ENCODE results near the gene SPSB1. TPM values are rescaled to one million over a fixed set of nuclear protein-coding genes. Genes with fewer than 3 reads are reported as not detected.

Gene SPSB1
- total and polyA plus RNA-seq, 2 donors from 2014 or later, result 12.7 to 25.9 TPM

- intact Hi-C loops (cut with DNase I), result no loop called here
- TF ChIP-seq, protein P1, sequence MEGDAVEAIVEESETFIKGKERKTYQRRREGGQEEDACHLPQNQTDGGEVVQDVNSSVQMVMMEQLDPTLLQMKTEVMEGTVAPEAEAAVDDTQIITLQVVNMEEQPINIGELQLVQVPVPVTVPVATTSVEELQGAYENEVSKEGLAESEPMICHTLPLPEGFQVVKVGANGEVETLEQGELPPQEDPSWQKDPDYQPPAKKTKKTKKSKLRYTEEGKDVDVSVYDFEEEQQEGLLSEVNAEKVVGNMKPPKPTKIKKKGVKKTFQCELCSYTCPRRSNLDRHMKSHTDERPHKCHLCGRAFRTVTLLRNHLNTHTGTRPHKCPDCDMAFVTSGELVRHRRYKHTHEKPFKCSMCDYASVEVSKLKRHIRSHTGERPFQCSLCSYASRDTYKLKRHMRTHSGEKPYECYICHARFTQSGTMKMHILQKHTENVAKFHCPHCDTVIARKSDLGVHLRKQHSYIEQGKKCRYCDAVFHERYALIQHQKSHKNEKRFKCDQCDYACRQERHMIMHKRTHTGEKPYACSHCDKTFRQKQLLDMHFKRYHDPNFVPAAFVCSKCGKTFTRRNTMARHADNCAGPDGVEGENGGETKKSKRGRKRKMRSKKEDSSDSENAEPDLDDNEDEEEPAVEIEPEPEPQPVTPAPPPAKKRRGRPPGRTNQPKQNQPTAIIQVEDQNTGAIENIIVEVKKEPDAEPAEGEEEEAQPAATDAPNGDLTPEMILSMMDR (IDR thresholded peaks at IDR 0.05; ENCODE audit: borderline replicate concordance, extremely low read depth, insufficient read depth), result no peak
- no peak for FAIRE-seq
- H3K4me1 ChIP-seq (ENCODE audit: control insufficient read depth in 2 of 3, insufficient read depth in 2 of 3, low read depth in 1 of 3, low read length in 3 of 3), result peaks cover 0 to 11% (median 0%) of the 10 kb centered on the region in 3 donors
- no peaks in the 10 kb centered on the region for H3K27me3 ChIP-seq (ENCODE audit: control insufficient read depth, insufficient read depth, low read length)
- H3K9me3 ChIP-seq (ENCODE audit: control insufficient read depth in 2 of 3, insufficient read depth in 1 of 3, low read length in 3 of 3), result no peaks in the 10 kb centered on the region
- DNase-seq, result no peak
- peaks cover 0 to 3% (median 0%) of the 10 kb centered on the region in 3 donors for H3K36me3 ChIP-seq (ENCODE audit: control insufficient read depth in 2 of 3, insufficient read depth in 3 of 3, low read length in 3 of 3)
- H3K9ac ChIP-seq (ENCODE audit: low read length in 3 of 3), result no peak overlapping the region
- H3K4me3 ChIP-seq (ENCODE audit: low read length in 3 of 3), result no peak overlapping the region
- no peak overlapping the region for H3K27ac ChIP-seq (ENCODE audit: low read depth in 2 of 2, low read length in 2 of 2)
These were observed 18.8 kb downstream of the SPSB1 start for GRCh38 chr1:9311479-9311878.

DNA sequence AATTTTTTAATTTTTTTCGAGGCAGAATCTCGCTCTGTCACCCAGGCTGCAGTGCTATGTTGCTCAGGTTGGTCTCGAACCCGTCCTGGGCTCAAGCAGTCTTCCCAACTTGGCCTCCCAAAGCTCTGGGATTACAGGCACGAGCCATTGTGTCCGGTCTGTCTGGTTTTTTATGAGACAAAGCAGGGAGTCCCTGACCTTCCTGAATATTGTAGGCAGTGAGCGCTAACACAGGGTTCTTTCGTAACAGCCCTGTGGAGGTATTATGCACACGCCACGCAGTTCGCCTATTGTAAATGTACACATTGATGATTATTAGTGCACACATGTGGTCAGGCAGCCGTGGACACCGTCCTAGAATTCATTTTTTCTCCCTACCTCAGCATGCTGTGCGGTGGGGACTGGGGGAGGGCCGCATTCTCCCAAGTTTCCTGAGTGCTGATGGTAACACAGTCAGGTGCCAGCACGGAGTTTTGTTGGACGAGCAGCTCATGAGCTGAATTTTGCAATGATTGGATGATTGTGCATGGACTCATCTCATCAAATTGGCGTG lies 19.6 kb downstream of the SPSB1 start:
- Histone ChIP-seq H3K9ac (ENCODE audit: low read length in 3 of 3) (no peak overlapping the region), H3K4me1 (ENCODE audit: control insufficient read depth in 2 of 3, insufficient read depth in 2 of 3, low read depth in 1 of 3, low read length in 3 of 3) (peaks cover 0 to 11% (median 0%) of the 10 kb centered on the region in 3 donors), H3K27me3 (ENCODE audit: control insufficient read depth, insufficient read depth, low read length) (no peaks in the 10 kb centered on the region), H3K27ac (ENCODE audit: low read depth in 2 of 2, low read length in 2 of 2) (no peak overlapping the region), H3K36me3 (ENCODE audit: control insufficient read depth in 2 of 3, insufficient read depth in 3 of 3, low read length in 3 of 3) (peaks cover 0 to 3% (median 0%) of the 10 kb centered on the region in 3 donors), H3K9me3 (ENCODE audit: control insufficient read depth in 2 of 3, insufficient read depth in 1 of 3, low read length in 3 of 3) (no peaks in the 10 kb centered on the region), H3K4me3 (ENCODE audit: low read length in 3 of 3) (no peak overlapping the region)
- no peak for DNase-seq
- intact Hi-C loops (cut with DNase I), result no loop called here
- TF ChIP-seq, protein P1 (IDR thresholded peaks at IDR 0.05; ENCODE audit: borderline replicate concordance, extremely low read depth, insufficient read depth), result no peak
- FAIRE-seq, result no peak

DNA sequence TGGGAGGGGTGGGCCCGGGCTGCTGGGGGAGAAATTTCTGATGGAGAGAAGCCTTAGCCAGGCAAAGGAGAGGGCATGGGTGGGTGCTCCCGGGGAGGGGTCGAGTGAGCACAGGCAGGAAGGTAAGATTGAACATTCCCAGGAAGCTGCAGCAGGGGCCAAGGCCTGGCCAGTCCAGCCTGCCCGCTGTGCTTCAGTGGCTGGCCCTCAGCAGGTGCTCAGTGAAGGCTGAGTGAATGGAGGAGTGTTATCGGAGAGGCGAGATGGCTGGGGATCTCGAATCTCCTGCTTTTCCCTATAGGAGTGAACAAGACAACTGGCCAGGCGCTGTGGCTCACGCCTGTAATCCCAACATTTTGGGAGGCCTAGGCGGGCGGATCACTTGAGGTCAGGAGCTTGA lies 20.9 kb downstream of the SPSB1 start:
- intact Hi-C loops (cut with DNase I), result no loop called here
- no peak overlapping the region for H3K9ac ChIP-seq (ENCODE audit: low read length in 3 of 3)
- peaks cover 0 to 17% (median 0%) of the 10 kb centered on the region in 3 donors for H3K4me1 ChIP-seq (ENCODE audit: control insufficient read depth in 2 of 3, insufficient read depth in 2 of 3, low read depth in 1 of 3, low read length in 3 of 3)
- peaks cover 0 to 3% (median 0%) of the 10 kb centered on the region in 3 donors for H3K36me3 ChIP-seq (ENCODE audit: control insufficient read depth in 2 of 3, insufficient read depth in 3 of 3, low read length in 3 of 3)
- no peak overlapping the region for H3K4me3 ChIP-seq (ENCODE audit: low read length in 3 of 3)
- TF ChIP-seq, protein P1 (IDR thresholded peaks at IDR 0.05; ENCODE audit: borderline replicate concordance, extremely low read depth, insufficient read depth), result no peak
- FAIRE-seq, result no peak
- DNase-seq, result no peak
- no peaks in the 10 kb centered on the region for H3K9me3 ChIP-seq (ENCODE audit: control insufficient read depth in 2 of 3, insufficient read depth in 1 of 3, low read length in 3 of 3)
- no peak overlapping the region for H3K27ac ChIP-seq (ENCODE audit: low read depth in 2 of 2, low read length in 2 of 2)
- no peaks in the 10 kb centered on the region for H3K27me3 ChIP-seq (ENCODE audit: control insufficient read depth, insufficient read depth, low read length)

DNA sequence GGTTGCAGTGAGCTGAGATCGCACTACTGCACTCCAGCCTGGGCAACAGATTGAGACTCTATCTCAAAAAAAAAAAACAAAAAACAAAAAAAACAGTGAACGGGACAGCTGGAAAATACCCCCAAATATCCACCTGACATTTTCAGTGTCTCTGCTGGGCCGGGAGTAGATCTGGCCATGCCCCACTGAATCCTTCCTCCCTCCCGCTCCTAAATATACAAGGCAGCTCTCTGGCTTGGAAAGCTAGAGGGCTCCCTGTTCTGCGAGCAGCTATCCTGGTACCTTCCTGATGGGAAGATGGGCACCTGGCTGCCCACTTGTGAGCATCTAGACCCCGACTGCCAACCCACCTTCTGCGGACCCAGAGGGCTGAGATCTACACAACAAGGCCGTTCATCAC lies 21.4 kb downstream of the SPSB1 start:
- DNase-seq (peak in 2 of 5 donors; percentile 55 to 68), FAIRE-seq (no peak)
- H3K4me3 ChIP-seq (ENCODE audit: low read length in 3 of 3), result no peak overlapping the region
- intact Hi-C loops (cut with DNase I), result no loop called here
- H3K27me3 ChIP-seq (ENCODE audit: control insufficient read depth, insufficient read depth, low read length), result no peaks in the 10 kb centered on the region
- no peak overlapping the region for H3K9ac ChIP-seq (ENCODE audit: low read length in 3 of 3)
- H3K4me1 ChIP-seq (ENCODE audit: control insufficient read depth in 2 of 3, insufficient read depth in 2 of 3, low read depth in 1 of 3, low read length in 3 of 3), result peaks cover 0 to 17% (median 0%) of the 10 kb centered on the region in 3 donors
- H3K36me3 ChIP-seq (ENCODE audit: control insufficient read depth in 2 of 3, insufficient read depth in 3 of 3, low read length in 3 of 3), result peaks cover 0 to 3% (median 0%) of the 10 kb centered on the region in 3 donors
- no peaks in the 10 kb centered on the region for H3K9me3 ChIP-seq (ENCODE audit: control insufficient read depth in 2 of 3, insufficient read depth in 1 of 3, low read length in 3 of 3)
- H3K27ac ChIP-seq (ENCODE audit: low read depth in 2 of 2, low read length in 2 of 2), result no peak overlapping the region
- TF ChIP-seq, protein P1 (IDR thresholded peaks at IDR 0.05; ENCODE audit: borderline replicate concordance, extremely low read depth, insufficient read depth), result no peak

All from kidney (tissue), 14 donors.